ENCODE data around the gene CHST5. TPM values are rescaled to one million over a fixed set of nuclear protein-coding genes. Genes with fewer than 3 reads are reported as not detected.
"Not testable (repeated sequence)": the region's sequence is repeated elsewhere in the genome, so short reads cannot be mapped to it uniquely, and the experiment has no call there.

Gene CHST5
- polyA plus RNA-seq, 1 donor = 35.6 TPM

- Histone ChIP-seq H3K4me3 (ENCODE audit: low read length) (no peak overlapping the region), H3K36me3 (ENCODE audit: control insufficient read depth, insufficient read depth, low read length) (no peaks in the 10 kb centered on the region), H3K27ac (ENCODE audit: low read length) (no peak overlapping the region), H3K27me3 (ENCODE audit: control insufficient read depth, insufficient read depth, low read length) (no peaks in the 10 kb centered on the region), H3K4me1 (ENCODE audit: control insufficient read depth, insufficient read depth, low read length) (peaks cover 7% of the 10 kb centered on the region), H3K9me3 (ENCODE audit: control insufficient read depth, low read depth, low read length) (no peaks in the 10 kb centered on the region)
- DNase-seq = no peak
- WGBS (ENCODE audit: insufficient coverage, low lambda C conversion rate) = no CpG with 5 or more reads among the region's 11 CpGs
These were observed 21.6 kb downstream of the CHST5 start for GRCh38 chr16:75514296-75514695.

DNA sequence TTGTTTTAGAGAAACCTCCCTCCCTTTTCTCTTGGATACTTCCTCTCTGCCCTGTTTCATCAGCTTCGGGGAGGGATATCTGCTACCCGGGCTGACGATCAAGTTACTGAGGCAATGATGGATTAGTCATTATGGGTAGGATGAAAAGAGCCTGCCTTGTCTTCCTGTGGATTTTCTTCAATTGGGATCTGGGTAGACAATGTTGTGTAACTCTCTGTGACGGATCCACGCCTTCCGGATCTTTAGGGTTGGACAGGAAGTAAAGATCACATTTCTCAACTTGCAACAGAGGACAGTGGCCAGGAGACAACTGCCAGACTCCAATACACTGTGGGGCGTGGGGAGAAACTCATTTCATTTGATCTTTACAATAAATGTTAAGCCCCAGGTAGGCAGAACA, 29.3 kb downstream of the CHST5 start:
- DNase-seq = no peak
- Histone ChIP-seq H3K9me3 (ENCODE audit: control insufficient read depth, low read depth, low read length) (no peaks in the 10 kb centered on the region), H3K27me3 (ENCODE audit: control insufficient read depth, insufficient read depth, low read length) (no peaks in the 10 kb centered on the region), H3K4me1 (ENCODE audit: control insufficient read depth, insufficient read depth, low read length) (no peaks in the 10 kb centered on the region), H3K36me3 (ENCODE audit: control insufficient read depth, insufficient read depth, low read length) (no peaks in the 10 kb centered on the region), H3K27ac (ENCODE audit: low read length) (no peak overlapping the region), H3K4me3 (ENCODE audit: low read length) (no peak overlapping the region)
- WGBS (ENCODE audit: insufficient coverage, low lambda C conversion rate) = no CpG with 5 or more reads among the region's 7 CpGs

DNA sequence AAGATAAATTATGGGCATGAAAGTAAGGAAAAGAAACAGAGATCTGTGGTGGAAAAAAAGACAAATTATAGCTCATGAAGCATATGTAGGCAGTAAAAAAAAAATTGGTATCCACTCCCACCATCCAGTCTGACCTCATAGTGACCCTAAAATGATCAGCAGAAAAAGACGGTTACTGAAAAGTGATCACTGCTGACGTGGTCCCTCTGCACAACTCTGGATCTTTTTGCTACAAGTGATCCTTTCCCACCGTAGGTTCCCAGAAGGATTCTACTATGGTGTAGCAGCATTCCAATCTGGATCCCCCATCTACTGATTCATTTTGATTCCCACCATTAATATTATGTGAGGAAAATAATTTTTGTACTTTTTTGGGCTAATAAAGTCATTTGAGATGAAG, 29.8 kb downstream of the CHST5 start:
- no peaks in the 10 kb centered on the region for H3K27me3 ChIP-seq (ENCODE audit: control insufficient read depth, insufficient read depth, low read length)
- no peak overlapping the region for H3K4me3 ChIP-seq (ENCODE audit: low read length)
- no peak overlapping the region for H3K27ac ChIP-seq (ENCODE audit: low read length)
- no peaks in the 10 kb centered on the region for H3K9me3 ChIP-seq (ENCODE audit: control insufficient read depth, low read depth, low read length)
- H3K4me1 ChIP-seq (ENCODE audit: control insufficient read depth, insufficient read depth, low read length) = no peaks in the 10 kb centered on the region
- no peaks in the 10 kb centered on the region for H3K36me3 ChIP-seq (ENCODE audit: control insufficient read depth, insufficient read depth, low read length)
- DNase-seq = no peak
- no CpG with 5 or more reads among the region's 3 CpGs for WGBS (ENCODE audit: insufficient coverage, low lambda C conversion rate)

DNA sequence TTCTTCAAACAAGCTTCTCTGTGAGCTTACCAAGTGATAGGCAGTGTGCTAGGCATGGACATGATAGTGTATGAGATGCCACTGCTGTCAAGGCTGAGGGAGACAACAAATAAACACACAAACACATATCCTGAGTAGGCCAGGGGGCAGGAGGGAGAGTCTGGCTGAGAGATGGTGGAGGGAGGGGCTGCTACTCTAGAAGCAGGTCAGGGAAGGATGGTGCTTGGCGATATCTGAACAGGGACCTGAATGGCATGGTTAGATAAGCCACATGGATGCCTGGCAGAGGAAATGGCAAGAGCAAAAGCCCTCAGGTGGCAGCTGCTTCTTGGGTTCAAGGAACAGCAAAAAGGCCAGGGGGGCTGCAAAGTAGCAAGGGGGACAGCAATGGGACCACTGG, 32.1 kb downstream of the CHST5 start:
- Histone ChIP-seq H3K9me3 (ENCODE audit: control insufficient read depth, low read depth, low read length) (no peaks in the 10 kb centered on the region), H3K27ac (ENCODE audit: low read length) (no peak overlapping the region), H3K4me1 (ENCODE audit: control insufficient read depth, insufficient read depth, low read length) (no peaks in the 10 kb centered on the region), H3K4me3 (ENCODE audit: low read length) (no peak overlapping the region), H3K27me3 (ENCODE audit: control insufficient read depth, insufficient read depth, low read length) (no peaks in the 10 kb centered on the region), H3K36me3 (ENCODE audit: control insufficient read depth, insufficient read depth, low read length) (no peaks in the 10 kb centered on the region)
- no peak for DNase-seq
- 100% methylated on average over 1 of the region's 1 CpG for WGBS (ENCODE audit: insufficient coverage, low lambda C conversion rate)

- Histone ChIP-seq H3K27me3 (ENCODE audit: control insufficient read depth, insufficient read depth, low read length) (no peaks in the 10 kb centered on the region), H3K27ac (ENCODE audit: low read length) (no peak overlapping the region), H3K4me1 (ENCODE audit: control insufficient read depth, insufficient read depth, low read length) (no peaks in the 10 kb centered on the region), H3K36me3 (ENCODE audit: control insufficient read depth, insufficient read depth, low read length) (no peaks in the 10 kb centered on the region), H3K9me3 (ENCODE audit: control insufficient read depth, low read depth, low read length) (no peaks in the 10 kb centered on the region), H3K4me3 (ENCODE audit: low read length) (no peak overlapping the region)
- no CpG with 5 or more reads among the region's 4 CpGs for WGBS (ENCODE audit: insufficient coverage, low lambda C conversion rate)
- no peak for DNase-seq
These were observed 32.8 kb downstream of the CHST5 start for GRCh38 chr16:75502916-75503605.

DNA sequence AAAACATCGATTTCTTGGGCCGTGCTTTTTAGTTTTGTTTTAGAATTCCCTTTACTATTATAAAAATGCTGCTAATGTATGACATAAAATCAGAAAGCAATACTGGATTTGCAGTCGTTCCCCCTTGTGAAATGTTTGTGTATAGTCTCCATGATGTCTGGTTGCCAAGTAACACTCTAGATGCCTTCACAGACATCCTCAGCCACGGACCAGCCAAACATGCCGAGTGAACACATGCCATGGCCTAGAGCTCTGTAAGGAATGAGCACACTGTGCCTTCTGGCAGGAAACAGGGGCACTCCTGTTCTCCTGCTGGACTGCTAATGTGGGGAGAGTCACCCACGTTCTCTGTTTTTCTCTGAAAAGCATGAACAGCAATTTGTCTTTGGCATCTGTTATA, 34.1 kb downstream of the CHST5 start:
- H3K36me3 ChIP-seq (ENCODE audit: control insufficient read depth, insufficient read depth, low read length); H3K9me3 ChIP-seq (ENCODE audit: control insufficient read depth, low read depth, low read length); H3K27ac ChIP-seq (ENCODE audit: low read length); H3K4me1 ChIP-seq (ENCODE audit: control insufficient read depth, insufficient read depth, low read length); H3K4me3 ChIP-seq (ENCODE audit: low read length); H3K27me3 ChIP-seq (ENCODE audit: control insufficient read depth, insufficient read depth, low read length): not testable (repeated sequence)
- 100% methylated on average over 2 of the region's 6 CpGs for WGBS (ENCODE audit: insufficient coverage, low lambda C conversion rate)
- DNase-seq = peak in 1 of 2 donors; percentile 39

DNA sequence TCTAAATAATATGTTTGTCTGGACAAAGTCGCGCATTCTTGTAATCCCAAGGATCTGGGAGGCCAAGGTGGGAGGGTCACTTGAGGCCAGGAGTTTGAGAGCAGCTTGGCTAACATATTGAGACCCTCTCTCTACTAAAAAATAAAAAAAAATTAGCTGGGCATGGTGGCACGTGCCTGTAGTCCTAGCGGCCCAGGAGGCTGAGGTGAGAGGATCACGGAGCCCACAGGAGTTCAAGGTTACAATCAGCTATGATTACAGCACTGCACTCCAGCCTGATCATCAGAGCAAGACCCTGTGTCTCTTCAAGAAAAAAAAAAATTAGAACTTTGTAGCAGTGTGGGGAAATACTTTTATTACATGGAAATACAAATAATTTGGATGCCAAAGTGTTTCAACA, 34.5 kb downstream of the CHST5 start:
- H3K9me3 ChIP-seq (ENCODE audit: control insufficient read depth, low read depth, low read length) = no peaks in the 10 kb centered on the region
- no peaks in the 10 kb centered on the region for H3K27me3 ChIP-seq (ENCODE audit: control insufficient read depth, insufficient read depth, low read length)
- H3K4me1 ChIP-seq (ENCODE audit: control insufficient read depth, insufficient read depth, low read length) = no peaks in the 10 kb centered on the region
- no peak overlapping the region for H3K27ac ChIP-seq (ENCODE audit: low read length)
- DNase-seq = no peak
- WGBS (ENCODE audit: insufficient coverage, low lambda C conversion rate) = no CpG with 5 or more reads among the region's 5 CpGs
- no peaks in the 10 kb centered on the region for H3K36me3 ChIP-seq (ENCODE audit: control insufficient read depth, insufficient read depth, low read length)
- no peak overlapping the region for H3K4me3 ChIP-seq (ENCODE audit: low read length)

- not testable (repeated sequence) for H3K27ac ChIP-seq (ENCODE audit: low read length); H3K36me3 ChIP-seq (ENCODE audit: control insufficient read depth, insufficient read depth, low read length); H3K9me3 ChIP-seq (ENCODE audit: control insufficient read depth, low read depth, low read length); H3K4me1 ChIP-seq (ENCODE audit: control insufficient read depth, insufficient read depth, low read length); H3K4me3 ChIP-seq (ENCODE audit: low read length)
- WGBS (ENCODE audit: insufficient coverage, low lambda C conversion rate) = no CpG with 5 or more reads among the region's 13 CpGs
- peak in 1 of 2 donors; percentile 18 for DNase-seq
- peaks cover 17% of the 10 kb centered on the region for H3K27me3 ChIP-seq (ENCODE audit: control insufficient read depth, insufficient read depth, low read length)
These were observed 37.1 kb downstream of the CHST5 start for GRCh38 chr16:75498605-75499322.

- WGBS (ENCODE audit: insufficient coverage, low lambda C conversion rate) = no CpG with 5 or more reads among the region's 4 CpGs
- Histone ChIP-seq H3K9me3 (ENCODE audit: control insufficient read depth, low read depth, low read length) (no peaks in the 10 kb centered on the region), H3K4me1 (ENCODE audit: control insufficient read depth, insufficient read depth, low read length) (peaks cover 4% of the 10 kb centered on the region), H3K27me3 (ENCODE audit: control insufficient read depth, insufficient read depth, low read length) (peaks cover 19% of the 10 kb centered on the region), H3K36me3 (ENCODE audit: control insufficient read depth, insufficient read depth, low read length) (no peaks in the 10 kb centered on the region), H3K4me3 (ENCODE audit: low read length) (no peak overlapping the region), H3K27ac (ENCODE audit: low read length) (no peak overlapping the region)
- no peak for DNase-seq
These were observed 38.4 kb downstream of the CHST5 start for GRCh38 chr16:75497558-75497957.

GRCh38 chr16:75495076-75495674, 40.7 kb downstream of the CHST5 start, which contains the start of gene CHST6:
Gene CHST6 (minus strand): TSS chr16:75495441. CDS start chr16:75479828, 15,613 bp downstream.
- Histone ChIP-seq H3K36me3 (ENCODE audit: control insufficient read depth, insufficient read depth, low read length) (no peaks in the 10 kb centered on the region), H3K27ac (ENCODE audit: low read length) (no peak within 1 kb of the TSS), H3K4me3 (ENCODE audit: low read length) (peak within 1 kb of the TSS; percentile 10), H3K9me3 (ENCODE audit: control insufficient read depth, low read depth, low read length) (no peaks in the 10 kb centered on the region), H3K27me3 (ENCODE audit: control insufficient read depth, insufficient read depth, low read length) (peaks cover 19% of the 10 kb centered on the region), H3K4me1 (ENCODE audit: control insufficient read depth, insufficient read depth, low read length) (peaks cover 4% of the 10 kb centered on the region)
- peak in 1 of 2 donors; percentile 44 for DNase-seq
- no CpG with 5 or more reads among the region's 43 CpGs for WGBS (ENCODE audit: insufficient coverage, low lambda C conversion rate)

Data from large intestine (tissue), 3 donors.